Measurements from ENCODE around the gene MXRA5.

DNA sequence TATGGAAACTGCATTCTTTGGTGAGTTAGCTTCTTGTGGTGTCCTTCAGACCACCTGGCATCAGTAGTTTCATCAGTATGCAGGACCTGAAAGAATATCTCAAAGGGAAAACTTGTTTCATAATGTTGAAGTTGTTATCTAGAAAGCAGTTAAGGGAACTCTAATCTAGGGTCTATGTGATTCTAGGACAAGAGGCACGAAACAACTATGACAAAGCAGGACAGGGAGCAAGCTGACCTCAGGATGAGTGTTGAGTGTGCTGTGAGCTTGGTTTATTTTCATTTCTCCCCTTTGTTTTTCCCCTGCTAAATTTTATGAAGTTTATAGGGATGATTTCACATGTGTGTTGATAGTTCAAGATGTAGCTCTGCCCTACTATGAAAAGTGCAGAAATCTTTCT lies 65.7 kb downstream of the MXRA5 start:
- TF ChIP-seq, protein P1, sequence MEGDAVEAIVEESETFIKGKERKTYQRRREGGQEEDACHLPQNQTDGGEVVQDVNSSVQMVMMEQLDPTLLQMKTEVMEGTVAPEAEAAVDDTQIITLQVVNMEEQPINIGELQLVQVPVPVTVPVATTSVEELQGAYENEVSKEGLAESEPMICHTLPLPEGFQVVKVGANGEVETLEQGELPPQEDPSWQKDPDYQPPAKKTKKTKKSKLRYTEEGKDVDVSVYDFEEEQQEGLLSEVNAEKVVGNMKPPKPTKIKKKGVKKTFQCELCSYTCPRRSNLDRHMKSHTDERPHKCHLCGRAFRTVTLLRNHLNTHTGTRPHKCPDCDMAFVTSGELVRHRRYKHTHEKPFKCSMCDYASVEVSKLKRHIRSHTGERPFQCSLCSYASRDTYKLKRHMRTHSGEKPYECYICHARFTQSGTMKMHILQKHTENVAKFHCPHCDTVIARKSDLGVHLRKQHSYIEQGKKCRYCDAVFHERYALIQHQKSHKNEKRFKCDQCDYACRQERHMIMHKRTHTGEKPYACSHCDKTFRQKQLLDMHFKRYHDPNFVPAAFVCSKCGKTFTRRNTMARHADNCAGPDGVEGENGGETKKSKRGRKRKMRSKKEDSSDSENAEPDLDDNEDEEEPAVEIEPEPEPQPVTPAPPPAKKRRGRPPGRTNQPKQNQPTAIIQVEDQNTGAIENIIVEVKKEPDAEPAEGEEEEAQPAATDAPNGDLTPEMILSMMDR (conservative IDR thresholded peaks at IDR 0.05 in 1 of 2, IDR thresholded peaks at IDR 0.05 in 1 of 2; ENCODE audit: low read depth in 1 of 2, low read length in 2 of 2), result no peak
- no peak for TF ChIP-seq EZH2 (IDR thresholded peaks at IDR 0.05; ENCODE audit: low read length, missing control alignments)

Measured in fibroblast of lung (primary cell).